IMR-90 (cell line): ENCODE data around the gene CNOT6. TPM values are rescaled to one million over a fixed set of nuclear protein-coding genes. Genes with fewer than 3 reads are reported as not detected.

ENCODE experiments used
- ATAC-seq: fragments of 200-7000 bp; cut with Tn5 transposase; 2 replicates; pipeline ENCODE4 v1.9.1; 2020; ENCODE audit warnings: low read depth, mild to moderate bottlenecking, moderate library complexity
- BruUV-seq: library from RNA; stranded (reverse); fragments of 400-500 nt; replicated peaks from 2 replicates; lab custom pipeline; 2021; lab: Mats Ljungman, UMichigan
- CTCF ChIA-PET: fragments of 300-600 bp; formaldehyde crosslinking; extraction: SDS; loops from one replicate; lab custom pipeline; 2021; ENCODE audit warnings: antibody characterized with exemption; lab: Yijun Ruan, JAX
- POLR2A ChIA-PET: fragments of 300-600 bp; sonication (Branson Sonifier 250); formaldehyde crosslinking; loops from one replicate; lab custom pipeline; 2022; ENCODE audit warnings: antibody characterized with exemption; ENCODE audit not compliant: unreplicated experiment; lab: Charles Lee
- DNase-seq: peaks from one replicate; pipeline ENCODE4 v3.0.0; 2013
- H2AFZ ChIP-seq: replicated peaks from 2 replicates; pipeline ENCODE3; 2013; ENCODE audit warnings: low read length, mild to moderate bottlenecking; ENCODE audit not compliant: poor library complexity
- H2AK5ac ChIP-seq: 2 replicates; pipeline ENCODE4 v1.6.1; 2013; ENCODE audit warnings: low read depth, low read length, inconsistent platforms
- H2AK9ac ChIP-seq: replicated peaks from 2 replicates; pipeline ENCODE3; 2013; ENCODE audit warnings: mild to moderate bottlenecking, low read depth, low read length, moderate library complexity; ENCODE audit not compliant: poor library complexity
- H2BK120ac ChIP-seq: 2 replicates; pipeline ENCODE4 v1.6.1; 2013; ENCODE audit warnings: low read depth, low read length, inconsistent platforms
- H2BK15ac ChIP-seq: 3 replicates; pipeline ENCODE4 v1.6.1; 2013; ENCODE audit warnings: low read depth, low read length, inconsistent platforms
- H2BK20ac ChIP-seq: 2 replicates; pipeline ENCODE4 v1.6.1; 2013; ENCODE audit warnings: low read depth, mild to moderate bottlenecking, inconsistent platforms, low read length, moderate library complexity
- H2BK5ac ChIP-seq: 2 replicates; pipeline ENCODE4 v1.6.1; 2013; ENCODE audit warnings: mild to moderate bottlenecking, low read depth, low read length, inconsistent platforms; ENCODE audit not compliant: poor library complexity, severe bottlenecking
- H3K14ac ChIP-seq: replicated peaks from 2 replicates; pipeline ENCODE4 v1.6.1; 2013; ENCODE audit warnings: low read depth, low read length, inconsistent platforms
- H3K18ac ChIP-seq: 2 replicates; pipeline ENCODE4 v1.6.1; 2013; ENCODE audit warnings: low read depth, low read length, control low read depth
- H3K23ac ChIP-seq: 2 replicates; pipeline ENCODE4 v1.6.1; 2013; ENCODE audit warnings: low read depth, low read length, inconsistent platforms
- H3K27ac ChIP-seq: 2 replicates; pipeline ENCODE4 v1.5.1; 2013; ENCODE audit warnings: mild to moderate bottlenecking, control low read depth, low read length; ENCODE audit not compliant: insufficient read depth
- H3K27me3 ChIP-seq: 2 replicates; pipeline ENCODE4 v1.6.1; 2013; ENCODE audit warnings: low read length; ENCODE audit not compliant: control insufficient read depth, insufficient read depth
- H3K36me3 ChIP-seq: 2 replicates; pipeline ENCODE4 v1.6.1; 2013; ENCODE audit warnings: low read length, mixed read lengths; ENCODE audit not compliant: control insufficient read depth, insufficient read depth
- H3K4ac ChIP-seq: 2 replicates; pipeline ENCODE4 v1.6.1; 2013; ENCODE audit warnings: low read depth, low read length, inconsistent platforms
- H3K4me1 ChIP-seq: 2 replicates; pipeline ENCODE4 v1.6.1; 2013; ENCODE audit warnings: low read length, mixed read lengths; ENCODE audit not compliant: control insufficient read depth, insufficient read depth
- H3K4me2 ChIP-seq: 2 replicates; pipeline ENCODE4 v1.6.1; 2013; ENCODE audit warnings: low read depth, mild to moderate bottlenecking, control low read depth, low read length, moderate library complexity
- H3K4me3 ChIP-seq: 2 replicates; pipeline ENCODE4 v1.5.1; 2013; ENCODE audit warnings: low read depth, mild to moderate bottlenecking, control low read depth, low read length, moderate library complexity; ENCODE audit not compliant: insufficient read depth
- H3K56ac ChIP-seq: 2 replicates; pipeline ENCODE4 v1.6.1; 2013; ENCODE audit warnings: low read length, inconsistent platforms; ENCODE audit not compliant: insufficient read depth; ENCODE audit errors: extremely low read depth
- H3K79me1 ChIP-seq, 2 experiments: 2 replicates each; pipeline ENCODE4 v1.6.1; 2013; ENCODE audit warnings: low read length in 2 of 2, inconsistent platforms in 1 of 2, low read depth in 1 of 2
- H3K9ac ChIP-seq: 2 replicates; pipeline ENCODE4 v1.6.1; 2013; ENCODE audit warnings: low read depth, low read length, control low read depth
- H3K9me1 ChIP-seq: 2 replicates; pipeline ENCODE4 v1.6.1; 2013; ENCODE audit warnings: low read length, inconsistent platforms; ENCODE audit not compliant: insufficient read depth
- H3K9me3 ChIP-seq: 2 replicates; pipeline ENCODE4 v1.6.1; 2013; ENCODE audit warnings: low read length; ENCODE audit not compliant: control insufficient read depth, insufficient read depth
- H4K20me1 ChIP-seq: 2 replicates; pipeline ENCODE4 v1.6.1; 2013; ENCODE audit warnings: low read length, inconsistent platforms; ENCODE audit not compliant: insufficient read depth
- H4K5ac ChIP-seq: 2 replicates; pipeline ENCODE4 v1.6.1; 2013; ENCODE audit warnings: mild to moderate bottlenecking, low read depth, low read length, control low read depth
- H4K8ac ChIP-seq, 2 experiments: 2 replicates each; pipeline ENCODE4 v1.6.1; 2013; ENCODE audit warnings: low read depth in 2 of 2, low read length in 2 of 2, control low read depth in 1 of 2, inconsistent platforms in 1 of 2
- H4K91ac ChIP-seq: 2 replicates; pipeline ENCODE4 v1.6.1; 2013; ENCODE audit warnings: low read depth, low read length, inconsistent platforms; ENCODE audit not compliant: insufficient read depth
- BHLHE40 ChIP-seq: fragments of 150-350 bp; IDR thresholded peaks from 2 replicates; pipeline ENCODE4 v1.6.1; 2016; ENCODE audit warnings: mild to moderate bottlenecking, low read depth, low read length
- CEBPB ChIP-seq: IDR thresholded peaks from 2 replicates; pipeline ENCODE4 v1.6.1; 2012; ENCODE audit warnings: low read depth, low read length, improper control_type of control experiment
- FOS ChIP-seq: fragments of 150-350 bp; IDR thresholded peaks from 2 replicates; pipeline ENCODE4 v1.6.1; 2016; ENCODE audit warnings: low read depth, low read length
- SMC3 ChIP-seq: fragments of 150-350 bp; IDR thresholded peaks from 2 replicates; pipeline ENCODE4 v1.6.1; 2016; ENCODE audit warnings: low read depth, mild to moderate bottlenecking, antibody characterized with exemption, low read length, moderate library complexity
- WGBS, 2 experiments: methylation state at CpG; one replicate each; pipeline versions ENCODE4 v1.1.5 to v1.1.7; 2013; ENCODE audit warnings: missing lambda C conversion rate in 2 of 2; ENCODE audit not compliant: insufficient read length in 1 of 2; ENCODE audit errors: extremely low coverage in 2 of 2; 5-methylcytosine and 5-hydroxymethylcytosine counted together
- dilution Hi-C: fragments of 300-500 bp; cut with HindIII; formaldehyde crosslinking; loops from one replicate; pipeline ENCODE4 v1.14.3; 2018; ENCODE audit warnings: low sequenced_read_pairs; ENCODE audit not compliant: unreplicated experiment
- in situ Hi-C: fragments of 300-500 bp; cut with MboI; formaldehyde crosslinking; loops from 3 replicates; pipeline ENCODE4 v1.14.3; 2019; ENCODE audit warnings: low sequenced_read_pairs, inconsistent platforms, mixed read lengths
- intact Hi-C: fragments of 100-400 bp; cut with micrococcal nuclease; formaldehyde crosslinking; loops from 2 replicates; pipeline ENCODE4 v1.10.0; 2022
- polyA plus RNA-seq, 3 experiments: library from polyadenylated mRNA; depleted of rRNA; stranded (reverse); fragments of >200 nt; gene quantifications; 2 replicates each; pipeline ENCODE4 v1.2.3, GENCODE V29; 2012; ENCODE audit warnings: low replicate concordance in 1 of 3
- total RNA-seq: library from RNA; depleted of rRNA; stranded (reverse); fragments of >200 nt; gene quantifications from 2 replicates; pipeline ENCODE4 v1.2.3, GENCODE V29; 2012
- TF ChIP-seq, protein P1 (sequence below): conservative IDR thresholded peaks from 2 replicates; pipeline ENCODE4 v1.5.1; 2012; ENCODE audit warnings: mild to moderate bottlenecking, low read depth, low read length, improper control_type of control experiment

CNOT6 gene
- total and polyA plus RNA-seq, 2 of the 4 experiments (the other 2 are of a cell fraction), result 9.7 to 10.8 TPM

- TF ChIP-seq, protein P1, sequence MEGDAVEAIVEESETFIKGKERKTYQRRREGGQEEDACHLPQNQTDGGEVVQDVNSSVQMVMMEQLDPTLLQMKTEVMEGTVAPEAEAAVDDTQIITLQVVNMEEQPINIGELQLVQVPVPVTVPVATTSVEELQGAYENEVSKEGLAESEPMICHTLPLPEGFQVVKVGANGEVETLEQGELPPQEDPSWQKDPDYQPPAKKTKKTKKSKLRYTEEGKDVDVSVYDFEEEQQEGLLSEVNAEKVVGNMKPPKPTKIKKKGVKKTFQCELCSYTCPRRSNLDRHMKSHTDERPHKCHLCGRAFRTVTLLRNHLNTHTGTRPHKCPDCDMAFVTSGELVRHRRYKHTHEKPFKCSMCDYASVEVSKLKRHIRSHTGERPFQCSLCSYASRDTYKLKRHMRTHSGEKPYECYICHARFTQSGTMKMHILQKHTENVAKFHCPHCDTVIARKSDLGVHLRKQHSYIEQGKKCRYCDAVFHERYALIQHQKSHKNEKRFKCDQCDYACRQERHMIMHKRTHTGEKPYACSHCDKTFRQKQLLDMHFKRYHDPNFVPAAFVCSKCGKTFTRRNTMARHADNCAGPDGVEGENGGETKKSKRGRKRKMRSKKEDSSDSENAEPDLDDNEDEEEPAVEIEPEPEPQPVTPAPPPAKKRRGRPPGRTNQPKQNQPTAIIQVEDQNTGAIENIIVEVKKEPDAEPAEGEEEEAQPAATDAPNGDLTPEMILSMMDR, result no peak
Measured at GRCh38 chr5:180590543-180591310, 96.5 kb downstream of the CNOT6 start (continued).

- Histone ChIP-seq H3K4me1 (no peaks in the 10 kb centered on the region; the same call in 1 of the 2 replicates), H3K23ac (no peak within 1 kb of the TSS), H3K9ac (no peak within 1 kb of the TSS), H3K27me3 (peaks cover 40% of the 10 kb centered on the region), H3K14ac (no peak within 1 kb of the TSS), H2AK5ac (no peak within 1 kb of the TSS), H3K79me1 (no peaks in the 10 kb centered on the region), H2BK15ac (no peak within 1 kb of the TSS), H3K4me3 (no peak within 1 kb of the TSS), H4K5ac (no peak within 1 kb of the TSS), H4K20me1 (no peaks in the 10 kb centered on the region), H3K9me3 (no peaks in the 10 kb centered on the region), H4K8ac (no peak within 1 kb of the TSS), H2AK9ac (no peak within 1 kb of the TSS), H2BK5ac (no peak within 1 kb of the TSS), H4K91ac (no peak within 1 kb of the TSS), H3K18ac (no peak within 1 kb of the TSS), H2AFZ (peak within 1 kb of the TSS; percentile 51), H2BK20ac (no peak within 1 kb of the TSS), H3K4me2 (no peak within 1 kb of the TSS; the same call in 1 of the 2 replicates), H3K36me3 (no peaks in the 10 kb centered on the region), H3K56ac (no peak within 1 kb of the TSS), H3K27ac (no peak within 1 kb of the TSS), H3K4ac (no peak within 1 kb of the TSS), H3K9me1 (no peaks in the 10 kb centered on the region), H2BK120ac (no peak within 1 kb of the TSS)
- BruUV-seq, result no TSS peak
- CTCF ChIA-PET, result no interaction called here
- DNase-seq (no peak), ATAC-seq (peak; percentile 45)
- intact Hi-C loops (no loop called here), in situ Hi-C loops (no loop called here), dilution Hi-C loops (no loop called here)
- POLR2A ChIA-PET, result no interaction called here
- 8% methylated on average over 21 of the region's 60 CpGs; no CpG with 5 or more reads in 1 of the 2 experiments for WGBS, 2 experiments
- TF ChIP-seq SMC3, result no peak
- no peak for TF ChIP-seq BHLHE40
- TF ChIP-seq CEBPB, result no peak
- no peak for TF ChIP-seq FOS
Measured at GRCh38 chr5:180591311-180591887, 97.2 kb downstream of the CNOT6 start, which contains the start of gene SCGB3A1. Gene SCGB3A1 (minus strand): TSS chr5:180591499. CDS start chr5:180591462, 37 bp downstream.
